Measurements from ENCODE around the gene SLC25A12. TPM values are rescaled to one million over a fixed set of nuclear protein-coding genes. Genes with fewer than 3 reads are reported as not detected.
"Not testable (repeated sequence)": the region's sequence is repeated elsewhere in the genome, so short reads cannot be mapped to it uniquely, and the experiment has no call there.

Gene SLC25A12
- total RNA-seq, 1 experiment from 2014 or later = 28.2 TPM

GRCh38 chr2:171771463-171771862, 122.6 kb downstream of the SLC25A12 start:
- in situ Hi-C loops (cut with HindIII; ENCODE audit: low pct_unique_long_range_greater_than_20kb, low sequenced_read_pairs) = no loop called here
- no peak for DNase-seq (ENCODE audit: low read depth, low spot score)

GRCh38 chr2:171763602-171764001, 130.4 kb downstream of the SLC25A12 start:
- in situ Hi-C loops (cut with HindIII; ENCODE audit: low pct_unique_long_range_greater_than_20kb, low sequenced_read_pairs) = no loop called here
- DNase-seq (ENCODE audit: low read depth, low spot score) = no peak

- DNase-seq (ENCODE audit: low read depth, low spot score) = no peak
- in situ Hi-C loops (cut with HindIII; ENCODE audit: low pct_unique_long_range_greater_than_20kb, low sequenced_read_pairs) = no loop called here
These were observed 131.0 kb downstream of the SLC25A12 start for GRCh38 chr2:171762879-171763573.

GRCh38 chr2:171761176-171761575, 132.9 kb downstream of the SLC25A12 start:
- in situ Hi-C loops (cut with HindIII; ENCODE audit: low pct_unique_long_range_greater_than_20kb, low sequenced_read_pairs); DNase-seq (ENCODE audit: low read depth, low spot score): not testable (repeated sequence)

GRCh38 chr2:171758762-171759161, 135.3 kb downstream of the SLC25A12 start:
- DNase-seq (ENCODE audit: low read depth, low spot score); in situ Hi-C loops (cut with HindIII; ENCODE audit: low pct_unique_long_range_greater_than_20kb, low sequenced_read_pairs): not testable (repeated sequence)

- in situ Hi-C loops (cut with HindIII; ENCODE audit: low pct_unique_long_range_greater_than_20kb, low sequenced_read_pairs) = no loop called here
- DNase-seq (ENCODE audit: low read depth, low spot score) = no peak
These were observed 139.6 kb downstream of the SLC25A12 start for GRCh38 chr2:171754254-171754939.

GRCh38 chr2:171747371-171747770, 146.7 kb downstream of the SLC25A12 start:
- in situ Hi-C loops (cut with HindIII; ENCODE audit: low pct_unique_long_range_greater_than_20kb, low sequenced_read_pairs) = no loop called here
- no peak for DNase-seq (ENCODE audit: low read depth, low spot score)

- in situ Hi-C loops (cut with HindIII; ENCODE audit: low pct_unique_long_range_greater_than_20kb, low sequenced_read_pairs) = no loop called here
- DNase-seq (ENCODE audit: low read depth, low spot score) = no peak
These were observed 148.2 kb downstream of the SLC25A12 start for GRCh38 chr2:171745806-171746205.

GRCh38 chr2:171745141-171745540, 148.9 kb downstream of the SLC25A12 start:
- peak; percentile 22 for DNase-seq (ENCODE audit: low read depth, low spot score)
- in situ Hi-C loops (cut with HindIII; ENCODE audit: low pct_unique_long_range_greater_than_20kb, low sequenced_read_pairs) = no loop called here

GRCh38 chr2:171742760-171743159, 151.3 kb downstream of the SLC25A12 start:
- in situ Hi-C loops (cut with HindIII; ENCODE audit: low pct_unique_long_range_greater_than_20kb, low sequenced_read_pairs) = no loop called here
- no peak for DNase-seq (ENCODE audit: low read depth, low spot score)

GRCh38 chr2:171741189-171741588, 152.9 kb downstream of the SLC25A12 start:
- DNase-seq (ENCODE audit: low read depth, low spot score) = no peak
- in situ Hi-C loops (cut with HindIII; ENCODE audit: low pct_unique_long_range_greater_than_20kb, low sequenced_read_pairs) = no loop called here

GRCh38 chr2:171735991-171736710, 157.9 kb downstream of the SLC25A12 start:
- no peak for DNase-seq (ENCODE audit: low read depth, low spot score)
- in situ Hi-C loops (cut with HindIII; ENCODE audit: low pct_unique_long_range_greater_than_20kb, low sequenced_read_pairs) = no loop called here

Small RNA genes lying within 50 kb of the gene (small RNA-seq; reads per million reads assigned to genes)
- 0 reads per million in 2 experiments for gene RNU6-182P

Other genes starting within 250 kb of the SLC25A12 start
- 59.1 and 66.9 TPM in 2 replicates for gene DYNC1I2, start 206.8 kb downstream of the SLC25A12 start, total RNA-seq (2014; rRNA removed; shearing (Covaris generic))
- gene HAT1, start 28.2 kb upstream of the SLC25A12 start, total RNA-seq (2014; rRNA removed; shearing (Covaris generic)) = 46.4 and 54.0 TPM in 2 replicates
- 7.6 and 10.8 TPM in 2 replicates for gene METAP1D, start 105.7 kb upstream of the SLC25A12 start, total RNA-seq (2014; rRNA removed; shearing (Covaris generic))
- 3.6 and 4.8 TPM in 2 replicates for gene DLX1, start 191.3 kb upstream of the SLC25A12 start, total RNA-seq (2014; rRNA removed; shearing (Covaris generic))
- 0.48 and 0.85 TPM in 2 replicates for gene DLX2, start 208.7 kb upstream of the SLC25A12 start, total RNA-seq (2014; rRNA removed; shearing (Covaris generic))